ENCODE results near the gene TIMP2. TPM values are rescaled to one million over a fixed set of nuclear protein-coding genes. Genes with fewer than 3 reads are reported as not detected.

Gene TIMP2
- total and polyA plus RNA-seq, 4 donors, result 8.9 to 37.6 (median 10.1) TPM

- Histone ChIP-seq H3K4me3 (ENCODE audit: low read depth in 1 of 3, low read length in 3 of 3) (no peak overlapping the region), H3K27ac (ENCODE audit: low read depth in 1 of 2, low read length in 2 of 2) (no peak overlapping the region), H3K9me3 (ENCODE audit: control insufficient read depth in 4 of 4, low read length in 3 of 4) (no peaks in the 10 kb centered on the region), H3K9ac (ENCODE audit: low read depth in 1 of 2, low read length in 2 of 2) (no peak overlapping the region), H3K4me1 (ENCODE audit: control insufficient read depth in 4 of 4, insufficient read depth in 4 of 4, low read length in 3 of 4) (no peaks in the 10 kb centered on the region), H3K36me3 (ENCODE audit: control insufficient read depth in 4 of 4, insufficient read depth in 3 of 4, low read depth in 1 of 4, low read length in 3 of 4) (no peaks in the 10 kb centered on the region), H3K27me3 (ENCODE audit: control insufficient read depth in 4 of 4, insufficient read depth in 4 of 4, low read length in 3 of 4) (no peaks in the 10 kb centered on the region)
- no peak for DNase-seq (ENCODE audit: low spot score)
- 78% methylated on average over 6 of the region's 6 CpGs for WGBS
- TF ChIP-seq RXRA (IDR thresholded peaks at IDR 0.05) (no peak), TAF1 (conservative IDR thresholded peaks at IDR 0.05) (no peak), REST (IDR thresholded peaks at IDR 0.05) (no peak), ZBTB33 (IDR thresholded peaks at IDR 0.05) (no peak), HNF4G (IDR thresholded peaks at IDR 0.05) (no peak), CTCF (IDR thresholded peaks at IDR 0.05; ENCODE audit: low read depth, low read length, missing input control) (no peak), RAD21 (IDR thresholded peaks at IDR 0.05) (no peak), ATF3 (IDR thresholded peaks at IDR 0.05) (no peak)
Observed at GRCh38 chr17:78872486-78872885, 52.7 kb downstream of the TIMP2 start.

- peaks cover 0 to 4% (median under 1%) of the 10 kb centered on the region in 4 donors for H3K4me1 ChIP-seq (ENCODE audit: control insufficient read depth in 4 of 4, insufficient read depth in 4 of 4, low read length in 3 of 4)
- 85% methylated on average over 15 of the region's 15 CpGs for WGBS
- no peaks in the 10 kb centered on the region for H3K9me3 ChIP-seq (ENCODE audit: control insufficient read depth in 4 of 4, low read length in 3 of 4)
- no peaks in the 10 kb centered on the region for H3K27me3 ChIP-seq (ENCODE audit: control insufficient read depth in 4 of 4, insufficient read depth in 4 of 4, low read length in 3 of 4)
- TF ChIP-seq SP1 (IDR thresholded peaks at IDR 0.05) (no peak), TAF1 (conservative IDR thresholded peaks at IDR 0.05) (no peak), HNF4G (IDR thresholded peaks at IDR 0.05) (no peak), NR2F2 (IDR thresholded peaks at IDR 0.05) (no peak), MAX (IDR thresholded peaks at IDR 0.05) (no peak), EGR1 (IDR thresholded peaks at IDR 0.05; ENCODE audit: low read depth in 2 of 2) (no peak), YY1 (IDR thresholded peaks at IDR 0.05) (no peak), JUND (IDR thresholded peaks at IDR 0.05) (no peak), RXRA (IDR thresholded peaks at IDR 0.05) (no peak), FOXA2 (IDR thresholded peaks at IDR 0.05) (no peak), ZBTB33 (IDR thresholded peaks at IDR 0.05) (no peak)
- H3K27ac ChIP-seq (ENCODE audit: low read depth in 1 of 2, low read length in 2 of 2), result no peak overlapping the region
- no peaks in the 10 kb centered on the region for H3K36me3 ChIP-seq (ENCODE audit: control insufficient read depth in 4 of 4, insufficient read depth in 3 of 4, low read depth in 1 of 4, low read length in 3 of 4)
- H3K4me3 ChIP-seq (ENCODE audit: low read depth in 1 of 3, low read length in 3 of 3), result no peak overlapping the region
- no peak for DNase-seq (ENCODE audit: low spot score)
- no peak overlapping the region for H3K9ac ChIP-seq (ENCODE audit: low read depth in 1 of 2, low read length in 2 of 2)
Observed at GRCh38 chr17:78870621-78871020, 54.6 kb downstream of the TIMP2 start.
